Epidermal melanocyte (primary cell): ENCODE data around the gene ZNF93.
"Not testable (repeated sequence)": the region's sequence is repeated elsewhere in the genome, so short reads cannot be mapped to it uniquely, and the experiment has no call there.

Experiments
- DNase-seq: peaks from one replicate; pipeline ENCODE4 v3.0.0; 2011; ENCODE audit warnings: low spot score; ENCODE audit not compliant: insufficient read length

Gene ZNF93

GRCh38 chr19:19937403-19937802 is 36.7 kb downstream of the ZNF93 start:
- no peak for DNase-seq

DNA sequence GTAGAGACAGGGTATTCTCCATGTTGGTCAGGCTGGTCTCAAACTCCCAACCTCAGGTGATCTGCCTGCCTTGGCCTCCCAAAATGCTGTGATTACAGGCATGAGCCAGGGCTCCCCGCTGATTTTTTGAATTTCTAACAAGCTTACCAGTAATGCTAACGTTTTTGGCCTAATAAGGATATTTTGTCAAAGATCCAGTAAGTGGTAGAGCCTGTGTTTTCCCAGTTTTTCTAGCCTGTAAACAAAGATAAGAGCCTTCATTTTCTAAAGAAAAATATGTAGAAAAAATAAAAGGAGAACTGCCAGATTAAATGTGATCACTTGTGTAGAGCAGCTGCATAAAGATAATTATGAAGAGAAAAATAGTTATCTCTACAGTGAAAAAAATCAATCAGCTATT is 37.7 kb downstream of the ZNF93 start:
- no peak for DNase-seq

DNA sequence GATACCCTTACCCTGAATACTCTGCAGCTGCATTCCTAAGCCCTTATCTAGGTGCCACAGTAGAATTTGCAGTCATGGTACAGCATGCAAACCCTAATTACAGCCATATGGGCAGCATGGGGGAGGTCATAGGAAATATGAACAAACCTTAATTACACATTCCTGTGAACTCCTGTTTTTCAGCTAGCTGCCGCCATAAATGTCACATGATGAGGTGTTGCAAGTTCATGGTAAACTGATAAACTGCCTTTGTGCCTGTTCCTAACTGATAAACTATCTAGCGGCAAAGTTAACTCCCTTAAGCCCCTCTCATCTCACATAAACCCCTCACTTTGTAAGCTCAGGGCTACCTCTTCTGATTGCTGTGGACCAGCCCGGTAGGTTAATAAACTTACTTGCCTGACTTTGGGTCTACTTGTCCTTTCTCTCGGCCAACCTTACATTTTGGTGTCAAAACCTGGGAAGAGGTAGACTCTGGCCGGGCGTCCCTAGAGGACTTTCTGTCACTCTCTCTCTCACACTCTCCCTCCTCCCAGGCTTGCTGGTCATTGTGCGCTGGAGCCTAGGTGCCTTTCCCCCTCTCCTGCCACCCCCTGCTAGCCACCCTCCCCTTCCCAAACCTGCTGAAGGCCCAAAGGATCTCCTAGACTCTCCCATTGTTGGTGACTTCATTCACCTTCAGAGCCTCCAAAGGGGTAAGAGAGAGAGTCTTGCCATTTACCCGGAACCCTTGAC is 43.3 kb downstream of the ZNF93 start:
- no peak for DNase-seq

DNA sequence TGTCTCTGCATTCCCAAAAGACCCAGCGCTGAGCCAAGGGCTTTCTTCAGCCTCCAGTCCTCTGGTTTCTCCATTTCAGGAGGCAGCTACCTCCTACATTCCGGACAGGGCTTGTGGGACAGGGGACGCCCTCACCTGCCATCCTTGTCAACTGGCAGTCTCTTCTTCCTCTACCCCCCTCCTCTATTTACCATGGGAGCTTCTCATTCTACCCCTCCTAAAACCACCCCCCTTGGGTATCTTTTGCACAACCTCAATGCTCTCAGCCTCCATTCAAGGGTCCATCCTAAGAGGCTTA is 43.8 kb downstream of the ZNF93 start:
- DNase-seq = no peak

DNA sequence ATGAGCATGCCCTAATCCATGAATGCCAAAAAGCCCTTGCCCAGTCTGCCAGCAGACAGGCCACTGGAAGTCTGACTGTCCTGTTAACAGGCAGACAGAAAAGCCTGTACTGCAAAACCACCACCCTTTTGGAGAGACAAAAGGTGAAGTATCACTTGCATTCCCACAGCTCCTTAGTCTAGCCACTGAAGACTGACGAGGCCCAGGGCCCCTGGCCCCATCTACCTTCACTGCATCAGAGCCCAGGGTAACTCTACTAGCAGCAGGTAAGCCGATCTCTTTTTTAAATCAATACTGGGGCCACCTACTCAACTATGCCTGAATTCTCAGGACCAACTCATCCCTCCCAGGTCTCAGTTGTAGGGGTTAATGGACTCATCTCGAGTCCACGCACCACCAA is 45.5 kb downstream of the ZNF93 start:
- DNase-seq = no peak

DNA sequence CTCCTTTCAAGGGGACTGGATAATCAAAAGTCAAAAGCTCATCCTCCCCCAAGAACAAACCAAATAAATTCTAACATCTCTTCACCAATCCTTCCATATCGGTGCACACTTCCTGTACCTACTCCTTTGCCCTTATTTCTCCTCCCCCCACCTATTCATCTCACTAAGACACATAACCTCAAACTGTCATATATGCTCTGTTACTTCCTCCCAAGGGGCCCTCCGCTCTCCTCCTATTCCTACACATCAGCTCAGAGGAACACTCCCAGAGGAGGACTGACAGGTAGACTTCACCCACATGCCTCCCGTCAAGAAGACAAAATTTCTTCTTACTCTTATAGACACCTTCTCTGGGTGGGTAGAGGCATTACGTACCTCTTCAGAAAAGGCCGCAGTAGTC is 48.1 kb downstream of the ZNF93 start:
- DNase-seq = no peak

- no peak for DNase-seq
Measured at GRCh38 chr19:19955208-19955607, 54.5 kb downstream of the ZNF93 start.

DNA sequence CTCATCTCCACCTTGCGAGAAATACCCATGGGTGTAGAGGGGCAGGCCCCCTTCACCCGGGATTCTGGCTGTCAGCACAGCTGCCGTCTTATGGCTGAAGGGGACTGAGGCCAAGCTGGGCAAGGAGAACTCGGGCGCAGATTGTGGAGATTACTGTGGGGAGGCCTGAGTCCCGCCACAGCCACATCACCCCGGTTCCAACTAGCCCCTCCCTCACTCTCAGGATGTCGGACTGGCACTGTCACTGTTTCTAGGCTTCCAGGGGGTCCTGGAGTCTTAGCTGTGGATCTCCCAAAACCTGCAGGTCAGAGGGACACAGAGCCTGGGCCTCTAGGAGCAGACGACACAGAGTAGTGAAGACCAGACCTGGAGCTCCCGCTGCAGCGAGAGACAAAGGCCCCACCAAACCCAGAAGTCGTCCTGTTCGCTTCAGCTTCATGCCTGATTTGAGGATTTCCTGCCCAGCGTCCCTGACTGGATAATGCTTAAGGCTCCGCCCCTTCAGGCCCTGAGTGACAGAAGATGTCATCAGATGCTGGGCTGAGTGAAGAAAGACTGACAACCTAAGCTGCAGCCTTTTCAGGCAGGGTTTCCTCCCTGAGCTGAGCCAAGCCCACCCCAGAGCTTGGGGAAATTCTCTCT is 55.8 kb downstream of the ZNF93 start:
- no peak for DNase-seq

DNA sequence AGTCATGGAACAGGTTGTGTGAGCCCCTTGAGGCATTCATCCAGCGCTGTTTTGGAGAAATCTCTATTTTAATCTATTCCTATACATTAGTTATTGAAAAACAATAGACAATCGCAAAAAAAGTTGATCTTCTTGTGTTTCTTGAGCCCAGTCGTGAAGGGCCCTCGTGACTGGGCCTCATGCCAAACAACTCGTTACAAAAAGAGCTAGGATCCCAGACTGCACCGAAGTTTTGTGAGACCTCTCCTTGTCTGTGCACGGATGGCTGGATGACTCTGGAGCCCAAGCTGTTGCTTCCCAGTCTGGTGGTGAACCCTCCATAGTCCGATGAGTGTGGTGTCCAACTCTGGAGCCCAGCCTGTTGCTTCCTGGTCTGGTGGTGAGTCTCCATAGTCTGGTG is 57.0 kb downstream of the ZNF93 start:
- not testable (repeated sequence) for DNase-seq

DNA sequence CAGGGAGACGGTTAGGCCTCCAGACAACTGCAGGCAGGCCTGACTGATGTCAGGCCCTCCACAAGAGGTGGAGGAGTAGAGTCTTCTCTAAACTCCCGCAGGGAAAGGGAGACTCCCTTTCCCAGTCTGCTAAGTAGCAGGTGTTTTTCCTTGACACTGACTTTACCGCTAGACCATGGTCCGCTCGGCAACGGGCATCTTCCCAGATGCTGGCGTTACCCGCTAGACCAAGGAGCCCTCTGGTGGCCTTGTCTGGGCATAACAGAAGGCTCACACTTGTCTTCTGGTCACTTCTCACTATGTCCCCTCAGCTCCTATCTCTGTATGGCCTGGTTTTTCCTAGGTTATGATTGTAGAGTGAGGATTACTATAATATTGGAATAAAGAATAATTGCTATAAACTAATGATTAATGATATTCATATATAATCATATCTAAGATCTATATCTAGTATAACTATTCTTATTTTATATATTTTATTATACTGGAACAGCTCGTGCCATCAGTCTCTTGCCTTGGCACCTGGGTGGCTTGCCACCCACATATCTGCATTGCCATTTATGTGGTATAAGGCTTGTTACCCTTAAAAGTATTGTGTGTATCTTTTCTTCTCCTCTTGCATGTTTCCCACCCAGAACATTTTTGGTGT is 58.5 kb downstream of the ZNF93 start:
- DNase-seq = not testable (repeated sequence)

- no peak for DNase-seq
Measured at GRCh38 chr19:19964416-19964815, 63.7 kb downstream of the ZNF93 start.

DNA sequence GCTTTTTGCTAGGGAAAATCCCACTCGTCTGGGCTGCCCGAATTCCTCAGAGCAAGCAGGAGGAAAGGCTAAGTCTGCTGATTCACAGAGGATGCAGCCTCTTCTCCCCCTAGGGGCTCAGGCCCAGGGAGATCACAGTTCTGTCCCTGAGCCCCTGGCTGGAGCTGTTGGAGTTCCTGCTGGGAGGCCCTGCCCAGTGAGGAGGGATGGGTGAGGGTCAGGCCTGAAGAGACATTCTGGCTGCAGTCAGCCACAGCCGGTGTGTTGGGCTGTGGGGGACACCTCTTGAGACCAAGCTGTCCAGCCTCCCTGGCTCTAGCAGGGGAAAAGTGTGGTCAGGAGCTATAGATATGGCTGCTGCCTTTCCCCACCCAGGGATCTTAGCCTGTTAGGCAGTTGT is 65.4 kb downstream of the ZNF93 start:
- not testable (repeated sequence) for DNase-seq

- DNase-seq = no peak
Measured at GRCh38 chr19:19966862-19967261, 66.1 kb downstream of the ZNF93 start.
